Measurements from ENCODE around the gene PLEKHD1.
"Not testable (repeated sequence)": the region's sequence is repeated elsewhere in the genome, so short reads cannot be mapped to it uniquely, and the experiment has no call there.

The PLEKHD1 gene

GRCh38 chr14:69484444-69485314 lies at the start of gene PLEKHD1:
Gene PLEKHD1 (plus strand): TSS chr14:69484728. CDS start chr14:69484966, 238 bp downstream.
- DNase-seq (ENCODE audit: low read depth): no peak

- DNase-seq (ENCODE audit: low read depth): no peak
Measured at GRCh38 chr14:69439521-69440270, 44.8 kb upstream of the PLEKHD1 start.

- no peak for DNase-seq (ENCODE audit: low read depth)
Measured at GRCh38 chr14:69441948-69442347, 42.6 kb upstream of the PLEKHD1 start.

GRCh38 chr14:69443296-69443805 lies 41.2 kb upstream of the PLEKHD1 start:
- DNase-seq (ENCODE audit: low read depth): no peak

GRCh38 chr14:69449216-69449615 lies 35.3 kb upstream of the PLEKHD1 start:
- no peak for DNase-seq (ENCODE audit: low read depth)

- no peak for DNase-seq (ENCODE audit: low read depth)
Measured at GRCh38 chr14:69451941-69452340, 32.6 kb upstream of the PLEKHD1 start.

- no peak for DNase-seq (ENCODE audit: low read depth)
Measured at GRCh38 chr14:69458350-69458749, 26.2 kb upstream of the PLEKHD1 start.

GRCh38 chr14:69459122-69459521 lies 25.4 kb upstream of the PLEKHD1 start:
- DNase-seq (ENCODE audit: low read depth): no peak

- DNase-seq (ENCODE audit: low read depth): peak; percentile 66
Measured at GRCh38 chr14:69460093-69460701, 24.3 kb upstream of the PLEKHD1 start.

GRCh38 chr14:69464379-69464778 lies 20.1 kb upstream of the PLEKHD1 start:
- no peak for DNase-seq (ENCODE audit: low read depth)

- DNase-seq (ENCODE audit: low read depth): peak; percentile 86
Measured at GRCh38 chr14:69464829-69465228, 19.7 kb upstream of the PLEKHD1 start.

GRCh38 chr14:69468949-69469348 lies 15.6 kb upstream of the PLEKHD1 start:
- DNase-seq (ENCODE audit: low read depth): no peak

GRCh38 chr14:69471436-69471835 lies 13.1 kb upstream of the PLEKHD1 start:
- no peak for DNase-seq (ENCODE audit: low read depth)

- no peak for DNase-seq (ENCODE audit: low read depth)
Measured at GRCh38 chr14:69471916-69472315, 12.6 kb upstream of the PLEKHD1 start.

- no peak for DNase-seq (ENCODE audit: low read depth)
Measured at GRCh38 chr14:69473260-69473659, 11.3 kb upstream of the PLEKHD1 start.

- DNase-seq (ENCODE audit: low read depth): no peak
Measured at GRCh38 chr14:69473946-69474345, 10.6 kb upstream of the PLEKHD1 start.

GRCh38 chr14:69475194-69475818 lies 9.2 kb upstream of the PLEKHD1 start:
- no peak for DNase-seq (ENCODE audit: low read depth)

- DNase-seq (ENCODE audit: low read depth): not testable (repeated sequence)
Measured at GRCh38 chr14:69476824-69477450, 7.6 kb upstream of the PLEKHD1 start.

GRCh38 chr14:69478055-69478454 lies 6.5 kb upstream of the PLEKHD1 start:
- DNase-seq (ENCODE audit: low read depth): not testable (repeated sequence)

- no peak for DNase-seq (ENCODE audit: low read depth)
Measured at GRCh38 chr14:69479696-69480095, 4.8 kb upstream of the PLEKHD1 start.

GRCh38 chr14:69480136-69480535 lies 4.4 kb upstream of the PLEKHD1 start:
- DNase-seq (ENCODE audit: low read depth): no peak
